GM12878 (cell line): ENCODE data around the gene SORT1.

Source experiments
- POLR2AphosphoS5 ChIP-seq: IDR thresholded peaks from 2 replicates; pipeline ENCODE4 v1.6.1; 2011; ENCODE audit warnings: mild to moderate bottlenecking, low read length, inconsistent platforms
- ZNF24 ChIP-seq: fragments of 450-650 bp; IDR thresholded peaks from 2 replicates; pipeline ENCODE4 v1.6.1; 2017; ENCODE audit warnings: antibody characterized with exemption, mild to moderate bottlenecking
- TF ChIP-seq, protein P1 (sequence below): fragments of 450-650 bp; IDR thresholded peaks from 2 replicates; pipeline ENCODE4 v1.6.1; 2017; ENCODE audit warnings: mild to moderate bottlenecking, moderate library complexity

DNA sequence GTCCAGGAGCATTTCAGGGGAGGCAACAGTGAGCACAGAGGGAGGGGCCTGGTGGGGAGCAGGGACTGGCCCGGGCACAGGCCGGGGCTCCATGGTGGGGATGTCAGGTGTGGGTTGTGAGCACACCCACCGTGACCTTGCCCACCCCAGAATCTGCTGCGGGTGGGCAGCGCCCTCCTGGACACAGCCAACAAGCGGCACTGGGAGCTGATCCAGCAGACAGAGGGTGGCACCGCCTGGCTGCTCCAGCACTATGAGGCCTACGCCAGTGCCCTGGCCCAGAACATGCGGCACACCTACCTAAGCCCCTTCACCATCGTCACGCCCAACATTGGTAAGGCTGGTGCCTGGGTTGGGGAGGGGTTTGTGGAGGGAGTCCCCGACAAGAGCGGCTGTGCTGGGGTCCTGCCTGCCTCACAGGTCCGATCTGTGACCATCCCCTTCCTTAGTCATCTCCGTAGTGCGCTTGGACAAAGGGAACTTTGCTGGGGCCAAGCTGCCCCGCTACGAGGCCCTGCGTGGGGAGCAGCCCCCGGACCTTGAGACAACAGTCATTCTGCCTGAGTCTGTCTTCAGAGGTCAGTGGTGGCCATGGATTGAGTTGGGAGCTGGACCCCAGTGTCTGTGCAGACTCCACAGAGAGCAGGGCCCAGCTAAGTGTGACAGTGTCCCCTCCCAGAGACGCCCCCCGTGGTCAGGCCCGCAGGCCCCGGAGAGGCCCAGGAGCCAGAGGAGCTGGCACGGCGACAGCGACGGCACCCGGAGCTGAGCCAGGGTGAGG is 129.1 kb downstream of the SORT1 start:
- TF ChIP-seq, protein P1, sequence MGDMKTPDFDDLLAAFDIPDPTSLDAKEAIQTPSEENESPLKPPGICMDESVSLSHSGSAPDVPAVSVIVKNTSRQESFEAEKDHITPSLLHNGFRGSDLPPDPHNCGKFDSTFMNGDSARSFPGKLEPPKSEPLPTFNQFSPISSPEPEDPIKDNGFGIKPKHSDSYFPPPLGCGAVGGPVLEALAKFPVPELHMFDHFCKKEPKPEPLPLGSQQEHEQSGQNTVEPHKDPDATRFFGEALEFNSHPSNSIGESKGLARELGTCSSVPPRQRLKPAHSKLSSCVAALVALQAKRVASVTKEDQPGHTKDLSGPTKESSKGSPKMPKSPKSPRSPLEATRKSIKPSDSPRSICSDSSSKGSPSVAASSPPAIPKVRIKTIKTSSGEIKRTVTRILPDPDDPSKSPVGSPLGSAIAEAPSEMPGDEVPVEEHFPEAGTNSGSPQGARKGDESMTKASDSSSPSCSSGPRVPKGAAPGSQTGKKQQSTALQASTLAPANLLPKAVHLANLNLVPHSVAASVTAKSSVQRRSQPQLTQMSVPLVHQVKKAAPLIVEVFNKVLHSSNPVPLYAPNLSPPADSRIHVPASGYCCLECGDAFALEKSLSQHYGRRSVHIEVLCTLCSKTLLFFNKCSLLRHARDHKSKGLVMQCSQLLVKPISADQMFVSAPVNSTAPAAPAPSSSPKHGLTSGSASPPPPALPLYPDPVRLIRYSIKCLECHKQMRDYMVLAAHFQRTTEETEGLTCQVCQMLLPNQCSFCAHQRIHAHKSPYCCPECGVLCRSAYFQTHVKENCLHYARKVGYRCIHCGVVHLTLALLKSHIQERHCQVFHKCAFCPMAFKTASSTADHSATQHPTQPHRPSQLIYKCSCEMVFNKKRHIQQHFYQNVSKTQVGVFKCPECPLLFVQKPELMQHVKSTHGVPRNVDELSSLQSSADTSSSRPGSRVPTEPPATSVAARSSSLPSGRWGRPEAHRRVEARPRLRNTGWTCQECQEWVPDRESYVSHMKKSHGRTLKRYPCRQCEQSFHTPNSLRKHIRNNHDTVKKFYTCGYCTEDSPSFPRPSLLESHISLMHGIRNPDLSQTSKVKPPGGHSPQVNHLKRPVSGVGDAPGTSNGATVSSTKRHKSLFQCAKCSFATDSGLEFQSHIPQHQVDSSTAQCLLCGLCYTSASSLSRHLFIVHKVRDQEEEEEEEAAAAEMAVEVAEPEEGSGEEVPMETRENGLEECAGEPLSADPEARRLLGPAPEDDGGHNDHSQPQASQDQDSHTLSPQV = no peak
- TF ChIP-seq ZNF24 = no peak
- TF ChIP-seq POLR2AphosphoS5 = no peak
